Spleen (tissue), 11 donors: ENCODE data around the gene NTSR1. TPM values are rescaled to one million over a fixed set of nuclear protein-coding genes. Genes with fewer than 3 reads are reported as not detected.

Experiments used
- DNase-seq: peaks from one replicate; pipeline ENCODE4 v3.0.0-alpha.2; 2020
- H3K27ac ChIP-seq, 8 donors: fragments of 200-600 bp; sonication (generic) in 7 of 8; 1 replicate in 4 of 8; 2 replicates in 4 of 8; pipeline versions ENCODE4 v1.5.0 to v1.8.0; 2016 to 2021; ENCODE audit warnings: inconsistent platforms in 4 of 8, mild to moderate bottlenecking in 4 of 8, moderate library complexity in 1 of 8
- H3K27me3 ChIP-seq, 7 donors: fragments of 200-600 bp; sonication (generic) in 6 of 7; replicated peaks in 1 of 7; 1 replicate in 4 of 7; 2 replicates in 3 of 7; pipeline versions ENCODE4 v1.5.0 to v1.8.0; 2016 to 2021; ENCODE audit warnings: inconsistent platforms in 3 of 7, mild to moderate bottlenecking in 1 of 7
- H3K36me3 ChIP-seq, 6 donors: fragments of 200-600 bp; sonication (generic) in 5 of 6; 1 replicate in 4 of 6; 2 replicates in 2 of 6; pipeline versions ENCODE4 v1.5.0 to v1.8.0; 2016 to 2021; ENCODE audit warnings: inconsistent platforms in 2 of 6
- H3K4me1 ChIP-seq, 6 donors: fragments of 200-600 bp; sonication (generic) in 5 of 6; 1 replicate in 3 of 6; 2 replicates in 3 of 6; pipeline versions ENCODE4 v1.5.0 to v1.8.0; 2016 to 2021; ENCODE audit warnings: inconsistent platforms in 3 of 6
- H3K4me3 ChIP-seq, 8 donors: fragments of 200-600 bp; sonication (generic) in 7 of 8; 1 replicate in 4 of 8; 2 replicates in 4 of 8; pipeline versions ENCODE4 v1.5.0 to v1.8.0; 2016 to 2021; ENCODE audit warnings: inconsistent platforms in 4 of 8, mild to moderate bottlenecking in 4 of 8, moderate library complexity in 2 of 8
- H3K9me3 ChIP-seq, 8 donors: fragments of 200-600 bp; sonication (generic) in 7 of 8; 1 replicate in 4 of 8; 2 replicates in 4 of 8; pipeline versions ENCODE4 v1.5.0 to v1.8.0; 2016 to 2021; ENCODE audit warnings: inconsistent platforms in 4 of 8
- POLR2A ChIP-seq, 3 donors: fragments of 450-650 bp; IDR thresholded peaks; one replicate each; pipeline ENCODE4 v1.5.1; 2017; ENCODE audit warnings: antibody characterized with exemption in 3 of 3, mild to moderate bottlenecking in 1 of 3
- POLR2AphosphoS5 ChIP-seq, 3 donors: sonication (generic); formaldehyde crosslinking; IDR thresholded peaks; one replicate each; pipeline ENCODE4 v1.5.1; 2017; ENCODE audit warnings: antibody characterized with exemption in 3 of 3
- WGBS, 5 donors: extraction: QIAGEN DNeasy Blood & Tissue Kit in 3 of 5; methylation state at CpG; one replicate each; pipeline versions ENCODE4 v1.1.5 to v1.1.7; 2013 to 2018; 5-methylcytosine and 5-hydroxymethylcytosine counted together
- intact Hi-C: fragments of 100-400 bp; cut with DNase I; formaldehyde crosslinking; loops from one replicate; pipeline ENCODE4 v1.15.0; 2023; ENCODE audit warnings: low total_unique reads
- polyA plus RNA-seq, 3 donors: library from polyadenylated mRNA; stranded (reverse); fragments of 200-250 nt; gene quantifications; one replicate each; pipeline ENCODE4 v1.2.1, GENCODE V29; 2013
- total RNA-seq, 7 donors: library from RNA; depleted of rRNA in 3 of 7; stranded (reverse); fragments of >200 nt in 3 of 7; fragmentation: NEBNext Ultra II Directional in 4 of 7; extraction: Animal tissue kit (Norgen Biotek cat#: 25700) in 4 of 7; gene quantifications; one replicate each; pipeline versions ENCODE4 v1.1.0 to v1.2.1, GENCODE V29; 2016 to 2021
- TF ChIP-seq, protein P1 (sequence below), 11 experiments: fragments of 200-600 bp in 7 of 11; fragments of 450-650 bp in 4 of 11; sonication (generic) in 4 of 11; IDR thresholded peaks in 8 of 11; conservative IDR thresholded peaks in 3 of 11; 1 replicate in 7 of 11; 2 replicates in 4 of 11; pipeline versions ENCODE4 v1.4.0 to v1.8.0; 2016 to 2021; ENCODE audit warnings: antibody characterized with exemption in 11 of 11, inconsistent platforms in 4 of 11, mild to moderate bottlenecking in 1 of 11
- donor health status: healthy with polysubstance abuse.
- donor health status: DM: no; HTN: no; CAD: no; lungs with moderate emphysema.
- donor health status: DM: no; HTN: no; CAD: no.
- donor health status: Bipolar disorder and iron deficiency.
- donor health status: healthy.
- donor health status: DM: no; HTN: no; CAD: no.
- donor health status: DM: yes; HTN: yes; CAD: no.

Gene NTSR1
- total and polyA plus RNA-seq, 10 donors: 0.14 to 5.7 (median 0.71) TPM

- DNase-seq: no peak
- intact Hi-C loops: no loop called here
- Histone ChIP-seq H3K36me3 (no peaks in the 10 kb centered on the region), H3K4me1 (peaks cover 16 to 60% (median 25%) of the 10 kb centered on the region in 6 donors), H3K27ac (no peak overlapping the region), H3K4me3 (no peak overlapping the region), H3K9me3 (no peaks in the 10 kb centered on the region), H3K27me3 (peaks cover 0 to 70% (median 5%) of the 10 kb centered on the region in 7 donors)
- 79 to 88% (median 83%) methylated on average over 11 to 14 of the region's 14 CpGs for WGBS, 5 donors
- TF ChIP-seq, protein P1, sequence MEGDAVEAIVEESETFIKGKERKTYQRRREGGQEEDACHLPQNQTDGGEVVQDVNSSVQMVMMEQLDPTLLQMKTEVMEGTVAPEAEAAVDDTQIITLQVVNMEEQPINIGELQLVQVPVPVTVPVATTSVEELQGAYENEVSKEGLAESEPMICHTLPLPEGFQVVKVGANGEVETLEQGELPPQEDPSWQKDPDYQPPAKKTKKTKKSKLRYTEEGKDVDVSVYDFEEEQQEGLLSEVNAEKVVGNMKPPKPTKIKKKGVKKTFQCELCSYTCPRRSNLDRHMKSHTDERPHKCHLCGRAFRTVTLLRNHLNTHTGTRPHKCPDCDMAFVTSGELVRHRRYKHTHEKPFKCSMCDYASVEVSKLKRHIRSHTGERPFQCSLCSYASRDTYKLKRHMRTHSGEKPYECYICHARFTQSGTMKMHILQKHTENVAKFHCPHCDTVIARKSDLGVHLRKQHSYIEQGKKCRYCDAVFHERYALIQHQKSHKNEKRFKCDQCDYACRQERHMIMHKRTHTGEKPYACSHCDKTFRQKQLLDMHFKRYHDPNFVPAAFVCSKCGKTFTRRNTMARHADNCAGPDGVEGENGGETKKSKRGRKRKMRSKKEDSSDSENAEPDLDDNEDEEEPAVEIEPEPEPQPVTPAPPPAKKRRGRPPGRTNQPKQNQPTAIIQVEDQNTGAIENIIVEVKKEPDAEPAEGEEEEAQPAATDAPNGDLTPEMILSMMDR (IDR thresholded peaks at IDR 0.05 in 8 of 11, conservative IDR thresholded peaks at IDR 0.05 in 3 of 11): no peak
- TF ChIP-seq POLR2AphosphoS5 (IDR thresholded peaks at IDR 0.05): no peak
Measured at GRCh38 chr20:62736407-62737071, 27.9 kb downstream of the NTSR1 start.

GRCh38 chr20:62737271-62737811 is 28.7 kb downstream of the NTSR1 start:
- Histone ChIP-seq H3K4me1 (peaks cover 17 to 68% (median 29%) of the 10 kb centered on the region in 6 donors), H3K27ac (no peak overlapping the region), H3K9me3 (no peaks in the 10 kb centered on the region), H3K4me3 (no peak overlapping the region), H3K36me3 (no peaks in the 10 kb centered on the region), H3K27me3 (peaks cover 0 to 78% (median 6%) of the 10 kb centered on the region in 7 donors)
- intact Hi-C loops: no loop called here
- WGBS, 5 donors: 79 to 95% (median 80%) methylated on average over 19 to 20 of the region's 20 CpGs
- no peak for TF ChIP-seq POLR2A (IDR thresholded peaks at IDR 0.05)
- TF ChIP-seq, protein P1 (IDR thresholded peaks at IDR 0.05 in 8 of 11, conservative IDR thresholded peaks at IDR 0.05 in 3 of 11): no peak
- no peak for TF ChIP-seq POLR2AphosphoS5 (IDR thresholded peaks at IDR 0.05)
- DNase-seq: peak; percentile 71

DNA sequence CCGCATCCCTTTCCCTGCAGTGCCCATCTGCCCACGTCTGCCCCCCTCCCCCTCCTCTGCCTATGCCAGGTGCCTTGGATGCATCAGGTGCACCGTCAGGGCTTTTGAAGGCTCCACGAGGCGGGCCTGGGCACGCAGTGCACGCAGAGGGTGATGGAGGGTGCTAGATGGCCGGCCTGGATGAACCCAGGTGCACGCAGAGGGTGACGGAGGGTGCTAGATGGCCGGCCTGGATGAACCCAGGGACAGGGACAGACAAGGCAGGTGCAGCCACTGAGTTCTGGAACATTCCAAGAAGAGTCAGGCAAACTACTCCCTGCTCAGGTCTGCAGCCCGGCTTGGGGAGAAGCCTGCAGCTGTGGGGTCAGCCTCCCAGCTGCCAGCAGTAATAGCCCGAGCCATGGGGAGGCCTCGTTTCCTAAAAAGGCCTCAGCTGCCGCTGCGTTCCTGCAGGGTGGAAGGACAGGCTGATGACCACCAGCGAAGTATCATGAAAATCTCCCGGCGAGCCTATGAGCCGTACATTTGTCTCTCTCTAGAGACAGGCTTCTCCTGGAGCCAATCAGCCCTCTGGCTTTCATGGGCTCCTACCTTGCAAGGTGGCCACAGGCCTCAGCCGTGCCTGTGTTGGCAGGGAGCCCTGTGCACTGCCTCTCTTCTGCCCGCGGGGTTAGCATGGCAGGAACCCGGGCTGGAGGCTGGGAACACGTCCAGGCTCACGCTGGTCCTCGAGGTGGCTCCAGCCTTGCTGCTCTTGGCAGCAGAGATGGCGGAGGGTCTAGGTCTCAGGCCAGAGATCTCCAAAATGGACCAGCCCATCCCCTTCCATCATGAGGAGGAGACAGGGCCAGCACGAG is 29.6 kb downstream of the NTSR1 start:
- peak; percentile 71 for DNase-seq
- TF ChIP-seq, protein P1 (IDR thresholded peaks at IDR 0.05 in 8 of 11, conservative IDR thresholded peaks at IDR 0.05 in 3 of 11): no peak
- TF ChIP-seq POLR2A (IDR thresholded peaks at IDR 0.05): no peak
- TF ChIP-seq POLR2AphosphoS5 (IDR thresholded peaks at IDR 0.05): no peak
- H3K27me3 ChIP-seq: peaks cover 0 to 80% (median 6%) of the 10 kb centered on the region in 7 donors
- H3K4me3 ChIP-seq: no peak overlapping the region
- H3K4me1 ChIP-seq: peaks cover 17 to 68% (median 30%) of the 10 kb centered on the region in 6 donors
- WGBS, 5 donors: 81 to 91% (median 86%) methylated on average over 14 to 29 of the region's 29 CpGs
- H3K27ac ChIP-seq: no peak overlapping the region
- H3K36me3 ChIP-seq: no peaks in the 10 kb centered on the region
- intact Hi-C loops: no loop called here
- no peaks in the 10 kb centered on the region for H3K9me3 ChIP-seq
